Effector memory CD8-positive, alpha-beta T cell (primary cell): ENCODE measurements around the gene ZNF579.
"Not testable (repeated sequence)": the region's sequence is repeated elsewhere in the genome, so short reads cannot be mapped to it uniquely, and the experiment has no call there.

Experiments
- ATAC-seq: fragments of 150-1000 bp; cut with Tn5 transposase; replicated peaks from 2 replicates; pipeline ENCODE4 v1.10.0; 2021; ENCODE audit warnings: mild to moderate bottlenecking, moderate library complexity
- DNase-seq, 3 experiments: peaks; one replicate each; pipeline ENCODE4 v3.0.0; 2021
- H3K27ac Mint-ChIP-seq, 2 donors: one replicate each; pipeline ENCODE4 v1.8.0; 2022; ENCODE audit warnings: mild to moderate bottlenecking in 2 of 2, mixed read lengths in 2 of 2, moderate library complexity in 2 of 2
- H3K27me3 Mint-ChIP-seq, 2 donors: one replicate each; pipeline ENCODE4 v1.8.0; 2022; ENCODE audit warnings: mixed read lengths in 2 of 2
- H3K36me3 Mint-ChIP-seq: one replicate; pipeline ENCODE4 v1.8.0; 2022; ENCODE audit warnings: mild to moderate bottlenecking, moderate library complexity, mixed read lengths; ENCODE audit not compliant: insufficient read depth
- H3K4me1 Mint-ChIP-seq, 2 donors: one replicate each; pipeline ENCODE4 v1.8.0; 2022; ENCODE audit warnings: low read depth in 2 of 2, mixed read lengths in 2 of 2
- H3K4me3 Mint-ChIP-seq, 2 donors: one replicate each; pipeline ENCODE4 v1.8.0; 2022; ENCODE audit warnings: mild to moderate bottlenecking in 2 of 2, mixed read lengths in 2 of 2, moderate library complexity in 2 of 2
- H3K9me3 Mint-ChIP-seq, 2 donors: one replicate each; pipeline ENCODE4 v1.8.0; 2022; ENCODE audit warnings: mixed read lengths in 2 of 2

ZNF579 gene

DNA sequence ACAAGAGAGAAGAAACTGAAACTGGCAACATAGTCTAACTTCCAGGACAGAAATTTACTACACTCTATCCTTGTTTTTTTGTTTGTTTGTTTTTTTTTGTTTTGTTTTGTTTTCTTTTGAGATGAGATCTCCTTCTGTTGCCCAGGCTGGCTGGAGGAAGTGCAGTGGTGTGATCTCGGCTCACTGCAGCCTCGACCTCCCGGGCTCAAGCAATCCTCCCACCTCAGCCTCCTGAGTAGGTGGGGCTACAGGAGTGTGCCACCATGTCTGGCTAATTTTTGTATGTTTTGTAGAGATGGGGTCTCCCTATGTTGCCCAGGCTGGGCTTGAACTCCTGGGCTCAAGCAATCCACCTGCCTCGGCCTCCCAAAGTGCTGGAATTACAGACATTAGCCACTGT is 1.6 kb upstream of the ZNF579 start:
- not testable (repeated sequence) for H3K4me3 Mint-ChIP-seq, H3K27me3 Mint-ChIP-seq, H3K36me3 Mint-ChIP-seq, DNase-seq, H3K9me3 Mint-ChIP-seq, ATAC-seq
- Mint-ChIP-seq H3K27ac (peak overlapping the region in 1 of 2 donors; percentile 98), H3K4me1 (peaks cover 24 to 35% of the 10 kb centered on the region in 2 donors)

GRCh38 chr19:55581823-55582223 is 1.2 kb upstream of the ZNF579 start:
- H3K27ac Mint-ChIP-seq = peak overlapping the region; percentile 81 to 98
- H3K9me3 Mint-ChIP-seq = peaks cover 0 to 3% of the 10 kb centered on the region in 2 donors
- peaks cover 20 to 31% of the 10 kb centered on the region in 2 donors for H3K4me1 Mint-ChIP-seq
- no peak for ATAC-seq
- DNase-seq = no peak
- peaks cover 2% of the 10 kb centered on the region for H3K36me3 Mint-ChIP-seq
- H3K27me3 Mint-ChIP-seq = no peaks in the 10 kb centered on the region
- peak overlapping the region; percentile 72 to 91 for H3K4me3 Mint-ChIP-seq

DNA sequence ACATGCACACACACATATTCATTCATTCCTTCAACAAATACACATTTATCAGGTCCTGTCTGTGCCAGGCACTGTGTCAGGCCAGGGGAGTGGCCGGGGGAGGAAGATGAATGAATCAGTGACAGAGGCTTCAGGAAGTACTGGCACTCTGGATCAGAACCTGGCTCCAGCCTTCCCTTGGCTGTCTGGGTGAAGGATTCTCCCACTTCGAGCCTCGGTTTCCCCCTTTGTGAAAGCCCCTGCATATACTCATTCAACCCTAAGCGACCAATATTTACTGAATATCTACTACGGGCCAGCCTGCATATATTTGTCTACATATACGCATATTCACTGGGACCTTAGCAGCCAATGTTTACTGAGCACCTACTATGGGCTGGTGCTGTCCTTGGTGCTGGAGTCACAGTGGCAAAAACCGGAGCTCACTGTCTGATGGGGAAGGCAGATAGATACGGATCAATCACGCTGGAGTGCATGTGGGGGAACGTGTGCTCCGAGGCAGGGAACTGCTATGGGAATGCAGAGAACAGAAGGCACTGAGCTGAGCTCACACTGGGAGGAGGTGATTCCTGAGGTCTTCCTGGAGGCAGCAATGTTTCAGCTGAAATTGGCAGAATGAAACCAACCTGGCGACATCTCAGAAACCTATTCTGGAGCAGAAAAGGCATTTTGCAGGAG is 636 bp upstream of the ZNF579 start:
- H3K36me3 Mint-ChIP-seq = peaks cover 4% of the 10 kb centered on the region
- DNase-seq (no peak), ATAC-seq (no peak)

DNA sequence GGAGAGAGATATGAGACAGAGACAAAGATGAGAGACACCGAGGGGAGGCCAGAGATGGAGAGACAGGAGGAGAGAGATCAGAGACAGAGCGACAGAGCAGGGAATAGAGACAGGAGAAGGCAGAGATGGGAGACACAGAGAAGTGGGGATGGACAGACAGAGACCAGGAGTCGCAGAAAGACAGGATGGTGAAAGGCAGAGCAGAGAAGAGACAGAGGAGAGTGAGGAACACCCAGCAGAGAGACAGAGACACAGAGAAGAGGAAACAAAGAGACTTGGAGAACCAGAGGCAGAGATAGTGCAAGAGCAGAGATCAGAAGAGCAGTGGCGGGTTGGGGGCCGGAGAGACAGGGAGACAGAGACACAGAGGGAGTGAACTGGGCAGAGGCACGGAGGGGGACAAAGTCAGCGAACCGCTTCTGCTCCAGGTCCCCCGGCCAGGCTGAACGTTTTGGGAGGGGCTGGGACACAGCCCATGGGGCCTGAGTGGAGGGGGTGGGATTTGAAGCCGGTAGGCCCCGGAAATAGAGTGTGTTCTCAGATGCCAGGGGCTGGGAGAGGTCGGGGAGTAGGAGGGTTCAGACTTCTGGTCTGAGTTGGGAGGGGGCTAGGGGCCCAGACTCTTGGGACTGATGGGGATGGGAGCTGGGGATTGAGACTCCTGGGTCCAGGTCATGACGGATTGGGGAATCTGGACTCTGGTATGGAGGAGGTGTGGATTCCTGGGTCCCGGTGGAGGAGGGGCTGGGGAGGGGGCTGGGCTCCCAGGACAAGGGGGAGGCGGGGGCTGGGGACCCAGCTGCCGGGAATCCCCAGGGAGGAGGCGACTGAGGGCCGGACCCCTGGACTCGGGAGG is 654 bp downstream of the ZNF579 start:
- H3K4me3 Mint-ChIP-seq = peak overlapping the region; percentile 72 to 91
- peaks cover 14 to 17% of the 10 kb centered on the region in 2 donors for H3K4me1 Mint-ChIP-seq
- H3K36me3 Mint-ChIP-seq = peaks cover 4% of the 10 kb centered on the region
- peak overlapping the region; percentile 81 to 98 for H3K27ac Mint-ChIP-seq
- H3K9me3 Mint-ChIP-seq = peaks cover 0 to 3% of the 10 kb centered on the region in 2 donors
- H3K27me3 Mint-ChIP-seq = no peaks in the 10 kb centered on the region
- DNase-seq = no peak
- peak; percentile 39 for ATAC-seq

More for the DNA sequence above, 636 bp upstream of the ZNF579 start:
- H3K9me3 Mint-ChIP-seq = peaks cover 0 to 3% of the 10 kb centered on the region in 2 donors
- H3K4me1 Mint-ChIP-seq = peaks cover 20 to 26% of the 10 kb centered on the region in 2 donors
- no peaks in the 10 kb centered on the region for H3K27me3 Mint-ChIP-seq
- H3K4me3 Mint-ChIP-seq = peak overlapping the region; percentile 72 to 91
- peak overlapping the region; percentile 81 to 98 for H3K27ac Mint-ChIP-seq

DNA sequence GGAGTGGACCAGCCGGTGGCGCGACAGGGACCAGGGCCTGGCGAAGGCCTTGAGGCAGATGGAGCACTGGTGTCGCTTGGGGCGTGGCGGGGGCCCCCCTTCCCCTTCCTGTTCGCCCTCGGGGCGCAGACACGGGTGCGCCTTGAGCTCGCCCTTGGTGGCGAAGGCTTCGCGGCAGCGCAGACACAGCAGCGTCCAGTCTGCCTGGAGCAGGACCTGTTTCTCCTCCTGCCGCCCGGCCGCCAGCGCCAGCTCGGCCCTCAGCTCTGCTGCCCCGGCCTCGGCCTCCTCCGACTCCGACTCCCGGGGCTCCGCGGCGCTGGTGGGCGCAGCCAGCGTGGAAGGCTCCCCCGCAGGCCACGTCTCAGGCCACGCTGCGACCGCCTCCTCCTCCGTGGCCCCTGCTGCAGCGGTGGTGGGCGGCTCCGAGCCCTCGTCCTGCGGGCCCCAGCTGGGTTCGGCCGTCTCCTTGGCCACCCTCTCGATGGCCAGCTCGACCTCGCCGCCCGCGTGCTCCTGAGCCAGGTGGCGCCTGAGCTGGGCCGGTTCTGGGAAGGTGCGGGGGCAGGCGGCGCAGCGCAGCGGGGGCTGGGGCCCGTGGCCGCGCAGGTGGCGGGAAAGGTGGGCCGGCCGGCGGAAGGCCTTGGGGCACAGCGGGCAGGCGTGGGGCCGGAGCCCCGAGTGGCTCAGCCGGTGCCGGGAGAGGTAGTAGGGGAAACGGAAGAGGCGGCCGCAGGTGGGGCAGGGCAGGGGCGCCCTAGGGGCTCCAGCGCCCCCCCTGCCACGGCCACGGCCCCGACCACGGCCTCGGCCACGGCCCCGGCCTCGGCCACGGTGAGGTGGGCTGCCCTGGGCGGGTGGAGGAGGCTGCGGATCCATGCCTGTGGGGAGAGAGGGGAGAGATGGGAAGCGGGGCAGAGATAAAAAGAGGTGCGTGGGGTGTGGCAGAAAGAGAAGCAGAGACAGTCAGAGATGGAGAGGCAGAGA is 1.6 kb downstream of the ZNF579 start:
- peak overlapping the region; percentile 81 to 98 for H3K27ac Mint-ChIP-seq
- H3K9me3 Mint-ChIP-seq = peaks cover 0 to 3% of the 10 kb centered on the region in 2 donors
- peak overlapping the region; percentile 72 to 91 for H3K4me3 Mint-ChIP-seq
- H3K27me3 Mint-ChIP-seq = no peaks in the 10 kb centered on the region
- H3K4me1 Mint-ChIP-seq = peaks cover 14 to 17% of the 10 kb centered on the region in 2 donors
- no peak for ATAC-seq
- H3K36me3 Mint-ChIP-seq = peaks cover 4% of the 10 kb centered on the region
- no peak for DNase-seq

- DNase-seq (no peak), ATAC-seq (no peak)
- peaks cover 0 to 3% of the 10 kb centered on the region in 2 donors for H3K9me3 Mint-ChIP-seq
- no peak overlapping the region for H3K27ac Mint-ChIP-seq
- H3K36me3 Mint-ChIP-seq = peaks cover 4% of the 10 kb centered on the region
- no peaks in the 10 kb centered on the region for H3K27me3 Mint-ChIP-seq
- H3K4me3 Mint-ChIP-seq = no peak overlapping the region
- peaks cover 14 to 17% of the 10 kb centered on the region in 2 donors for H3K4me1 Mint-ChIP-seq
Observed at GRCh38 chr19:55578031-55578760, 2.5 kb downstream of the ZNF579 start.

DNA sequence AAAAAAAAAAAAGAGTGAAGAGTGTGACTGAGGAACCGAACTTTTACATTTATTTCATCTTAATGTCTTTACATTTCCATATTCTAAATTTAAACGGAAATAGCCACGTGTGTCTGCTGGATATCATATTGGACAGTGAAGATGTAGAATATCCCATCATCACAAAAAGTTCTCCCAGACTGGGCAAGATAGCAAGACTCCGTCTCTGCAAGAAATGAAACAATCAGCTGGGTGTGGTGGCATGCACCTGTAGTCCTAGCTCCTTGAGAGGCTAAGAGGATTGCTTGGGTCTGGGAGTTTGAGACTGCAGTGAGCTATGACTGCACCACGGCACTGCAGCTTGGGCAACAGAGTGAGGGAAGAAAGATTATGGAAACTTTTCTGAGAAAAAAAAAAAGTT is 3.9 kb downstream of the ZNF579 start:
- Mint-ChIP-seq H3K4me3 (no peak overlapping the region), H3K27ac (no peak overlapping the region), H3K4me1 (peaks cover 14 to 15% of the 10 kb centered on the region in 2 donors), H3K27me3 (no peaks in the 10 kb centered on the region), H3K36me3 (peaks cover 4% of the 10 kb centered on the region), H3K9me3 (peaks cover 0 to 3% of the 10 kb centered on the region in 2 donors)
- DNase-seq (no peak), ATAC-seq (no peak)

DNA sequence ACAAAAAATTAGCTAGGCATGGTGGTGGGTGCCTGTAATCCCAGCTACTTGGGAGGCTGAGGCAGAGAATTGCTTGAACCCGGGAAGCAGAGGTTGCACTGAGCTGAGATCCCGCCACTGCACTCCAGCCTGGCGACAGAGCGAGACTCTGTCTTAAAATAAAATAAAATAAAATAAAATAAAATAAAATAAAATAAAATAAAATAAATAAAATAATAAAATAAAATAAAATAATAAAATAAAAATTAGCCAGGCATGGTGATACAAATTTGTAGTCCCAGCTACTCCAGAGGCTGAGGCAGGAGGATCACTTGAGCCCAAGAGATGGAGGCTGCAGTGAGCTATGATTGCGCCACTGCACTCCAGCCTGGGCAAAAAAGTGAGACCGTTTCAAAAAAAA is 6.7 kb downstream of the ZNF579 start:
- H3K27ac Mint-ChIP-seq, H3K4me3 Mint-ChIP-seq, H3K9me3 Mint-ChIP-seq, H3K36me3 Mint-ChIP-seq, H3K4me1 Mint-ChIP-seq, H3K27me3 Mint-ChIP-seq, ATAC-seq, DNase-seq: not testable (repeated sequence)

DNA sequence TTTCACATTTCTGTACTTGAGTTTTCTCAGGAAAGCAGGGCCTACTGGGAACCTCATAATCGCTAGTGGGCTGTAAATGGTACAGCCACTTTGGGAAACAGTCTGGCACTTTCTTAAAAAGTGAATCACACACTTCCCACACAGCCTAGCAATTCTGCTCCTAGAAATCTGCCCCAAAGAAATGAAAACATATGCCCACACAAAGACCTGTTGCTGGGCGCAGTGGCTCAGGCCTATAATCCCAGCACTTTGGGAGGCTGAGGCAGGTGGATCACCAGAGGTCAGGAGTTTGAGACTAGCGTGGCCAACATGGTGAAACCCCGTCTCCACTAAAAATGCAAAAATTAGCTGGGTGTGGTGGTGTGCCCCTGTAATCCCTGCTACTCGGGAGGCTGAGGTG is 11.2 kb downstream of the ZNF579 start:
- H3K27me3 Mint-ChIP-seq = peaks cover 0 to 20% of the 10 kb centered on the region in 2 donors
- ATAC-seq, H3K4me3 Mint-ChIP-seq, DNase-seq, H3K27ac Mint-ChIP-seq, H3K36me3 Mint-ChIP-seq, H3K4me1 Mint-ChIP-seq, H3K9me3 Mint-ChIP-seq: not testable (repeated sequence)

DNA sequence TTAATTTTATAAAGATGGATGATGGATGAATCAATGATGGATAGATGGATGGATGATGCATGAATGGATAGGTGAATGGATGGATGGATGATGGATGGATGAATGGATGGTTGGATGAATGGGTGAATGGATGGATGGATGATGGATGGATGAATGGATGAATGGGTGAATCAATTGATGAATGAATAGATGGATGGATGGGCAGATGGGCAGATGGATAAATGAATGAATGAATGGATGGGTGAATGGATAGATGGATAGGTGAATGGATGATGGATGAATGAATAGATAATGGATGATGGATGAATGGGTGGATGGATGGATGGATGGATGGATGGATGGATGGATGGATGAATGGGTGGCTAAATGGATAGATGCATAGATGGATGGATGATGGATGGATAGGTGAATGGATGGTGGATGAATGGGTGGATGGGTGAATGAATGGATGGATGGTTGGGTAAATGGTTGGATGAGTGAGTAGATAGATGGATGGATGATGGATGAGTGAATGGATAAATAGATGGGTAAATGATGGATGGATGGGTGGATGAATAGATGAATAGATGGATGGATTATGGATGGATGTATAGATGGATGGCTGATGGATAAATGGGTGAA is 12.8 kb downstream of the ZNF579 start:
- H3K9me3 Mint-ChIP-seq = no peaks in the 10 kb centered on the region
- DNase-seq (no peak), ATAC-seq (no peak)
- peaks cover 5 to 24% of the 10 kb centered on the region in 2 donors for H3K27me3 Mint-ChIP-seq
- no peak overlapping the region for H3K4me3 Mint-ChIP-seq
- H3K36me3 Mint-ChIP-seq = no peaks in the 10 kb centered on the region
- no peak overlapping the region for H3K27ac Mint-ChIP-seq
- H3K4me1 Mint-ChIP-seq = no peaks in the 10 kb centered on the region

GRCh38 chr19:55566823-55567222 is 13.8 kb downstream of the ZNF579 start:
- no peaks in the 10 kb centered on the region for H3K4me1 Mint-ChIP-seq
- no peaks in the 10 kb centered on the region for H3K36me3 Mint-ChIP-seq
- H3K4me3 Mint-ChIP-seq = no peak overlapping the region
- H3K27ac Mint-ChIP-seq = no peak overlapping the region
- H3K9me3 Mint-ChIP-seq = no peaks in the 10 kb centered on the region
- peaks cover 5 to 24% of the 10 kb centered on the region in 2 donors for H3K27me3 Mint-ChIP-seq
- DNase-seq (no peak), ATAC-seq (no peak)

GRCh38 chr19:55563261-55563690 is 17.4 kb downstream of the ZNF579 start:
- Mint-ChIP-seq H3K27ac (no peak overlapping the region), H3K9me3 (no peaks in the 10 kb centered on the region), H3K4me1 (no peaks in the 10 kb centered on the region), H3K27me3 (peaks cover 17 to 44% of the 10 kb centered on the region in 2 donors), H3K4me3 (no peak overlapping the region), H3K36me3 (no peaks in the 10 kb centered on the region)
- no peak for ATAC-seq
- no peak for DNase-seq
